NK-92 (cell line): ENCODE results near the gene LIX1L.

Experiments used
- DNase-seq: peaks from one replicate; lab custom pipeline; 2025; ENCODE audit not compliant: unreplicated experiment; lab: John Stamatoyannopoulos, UW

The LIX1L gene

DNA sequence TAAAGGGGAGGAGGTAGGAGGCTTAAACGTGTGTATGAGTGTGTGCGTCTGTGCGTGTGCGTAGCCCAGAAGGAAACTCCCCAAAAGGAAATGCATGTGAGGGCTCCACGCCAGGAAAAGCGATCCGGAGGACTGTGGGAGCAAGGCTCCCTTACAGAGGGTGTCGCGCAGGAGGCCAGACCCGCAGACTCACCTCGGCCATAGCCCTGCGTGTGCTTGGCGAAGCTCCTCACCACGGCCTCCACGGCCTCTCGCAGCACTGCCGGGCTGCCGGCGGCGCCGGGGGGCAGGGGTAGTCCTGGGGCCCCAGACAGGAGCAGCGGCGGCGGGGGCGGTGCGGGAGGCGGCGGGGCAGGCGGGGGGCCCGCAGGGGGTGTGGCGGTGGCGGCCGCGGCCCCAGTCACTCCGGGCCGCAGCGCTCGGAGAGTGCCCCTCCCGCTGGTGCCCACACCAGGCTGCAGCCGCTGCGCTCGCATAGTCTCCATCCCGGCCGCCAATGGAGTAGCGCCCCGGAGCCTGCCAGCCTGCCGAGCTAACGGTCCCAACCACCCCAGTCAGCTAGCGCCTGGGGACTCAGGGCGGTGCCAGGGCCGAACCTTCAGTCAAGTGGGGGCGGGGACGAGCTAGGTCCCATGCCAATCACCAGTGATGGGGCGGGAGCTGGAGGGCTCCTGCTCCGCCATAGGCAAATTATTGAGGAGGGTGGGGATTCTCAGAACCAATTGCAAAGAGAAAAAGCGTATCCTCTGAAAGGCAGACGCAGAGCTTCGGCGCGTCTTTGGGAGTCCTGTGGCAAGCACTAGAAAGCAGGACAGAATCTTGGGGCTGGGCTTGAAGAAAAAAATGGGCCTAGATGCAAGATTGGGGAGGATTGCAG is at the start of gene LIX1L:
Gene LIX1L, minus strand, starts transcription at position 575 of the 877 bp plus-strand sequence. Its CDS starts 90 bp downstream, at position 485.
- peak; percentile 63 for DNase-seq

- no peak for DNase-seq
Observed at GRCh38 chr1:146001709-146002108, 43.9 kb upstream of the LIX1L start.

DNA sequence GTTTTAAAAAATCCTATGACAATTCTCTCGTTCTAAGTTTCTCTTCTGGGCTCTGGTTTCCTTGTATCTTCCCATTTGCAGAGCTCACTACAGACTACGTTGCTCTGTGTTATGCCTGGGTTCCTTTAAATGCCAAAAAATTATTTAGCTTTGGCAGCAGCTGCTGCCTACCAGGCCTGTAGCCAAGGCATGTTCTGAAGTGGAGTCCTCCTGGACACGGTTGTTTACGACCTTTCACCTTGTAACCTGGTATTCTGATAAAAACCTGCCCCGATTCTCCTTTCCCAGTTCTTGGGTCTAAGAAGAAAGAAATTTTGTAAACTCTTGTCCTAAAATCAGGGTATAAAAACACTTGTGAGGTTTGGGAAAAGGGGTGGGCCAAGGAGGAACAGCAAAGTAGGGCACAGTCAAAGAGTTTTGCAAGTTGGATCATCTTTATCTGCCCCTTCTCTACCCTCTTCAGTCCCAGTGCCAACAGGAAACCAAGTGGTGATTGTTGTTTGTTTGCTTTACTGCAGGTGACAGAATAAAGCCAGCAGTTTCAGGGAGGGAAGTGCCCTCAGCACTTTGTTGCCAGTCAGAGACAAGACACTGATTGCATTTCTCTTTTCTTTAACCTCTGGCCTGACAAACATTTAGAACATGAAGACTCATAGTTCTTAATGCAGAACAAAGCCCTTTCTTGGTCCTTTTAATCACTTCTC is 41.7 kb upstream of the LIX1L start:
- DNase-seq, result no peak

GRCh38 chr1:145997718-145998023 is 39.9 kb upstream of the LIX1L start:
- no peak for DNase-seq

DNA sequence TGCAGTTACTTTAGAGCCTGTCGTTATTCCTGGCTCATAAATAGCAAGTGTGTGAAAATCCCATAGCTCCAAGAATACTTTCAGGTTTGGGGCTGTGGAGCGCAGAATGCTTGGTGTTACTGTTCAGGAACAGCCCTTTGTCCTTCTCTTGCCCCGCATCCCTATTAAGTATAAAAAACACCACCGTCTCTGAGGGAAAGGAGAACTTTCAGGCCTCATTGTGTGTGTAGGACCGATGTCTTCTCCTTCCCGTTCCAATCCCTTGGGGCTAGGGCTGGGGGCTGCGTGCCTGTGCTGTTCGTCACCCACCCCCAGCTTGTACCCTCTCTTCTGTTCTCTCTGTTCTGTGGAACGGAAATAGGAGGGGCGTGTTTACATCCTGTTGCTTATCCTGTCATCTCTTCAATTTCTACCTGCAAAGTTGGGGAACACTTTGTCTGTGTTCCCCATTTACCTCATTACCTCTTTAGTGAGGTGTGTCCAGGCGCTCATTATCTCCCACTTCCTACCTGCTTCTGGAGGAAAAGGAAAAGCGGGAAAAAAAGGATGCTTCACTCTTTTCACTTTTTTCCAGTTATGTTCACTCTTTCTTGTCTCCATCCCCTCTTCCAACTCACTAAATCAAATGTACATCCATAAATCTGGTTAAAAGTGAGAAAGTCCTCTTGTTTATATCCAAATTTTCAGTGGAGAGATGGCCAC is 39.4 kb upstream of the LIX1L start:
- no peak for DNase-seq

DNA sequence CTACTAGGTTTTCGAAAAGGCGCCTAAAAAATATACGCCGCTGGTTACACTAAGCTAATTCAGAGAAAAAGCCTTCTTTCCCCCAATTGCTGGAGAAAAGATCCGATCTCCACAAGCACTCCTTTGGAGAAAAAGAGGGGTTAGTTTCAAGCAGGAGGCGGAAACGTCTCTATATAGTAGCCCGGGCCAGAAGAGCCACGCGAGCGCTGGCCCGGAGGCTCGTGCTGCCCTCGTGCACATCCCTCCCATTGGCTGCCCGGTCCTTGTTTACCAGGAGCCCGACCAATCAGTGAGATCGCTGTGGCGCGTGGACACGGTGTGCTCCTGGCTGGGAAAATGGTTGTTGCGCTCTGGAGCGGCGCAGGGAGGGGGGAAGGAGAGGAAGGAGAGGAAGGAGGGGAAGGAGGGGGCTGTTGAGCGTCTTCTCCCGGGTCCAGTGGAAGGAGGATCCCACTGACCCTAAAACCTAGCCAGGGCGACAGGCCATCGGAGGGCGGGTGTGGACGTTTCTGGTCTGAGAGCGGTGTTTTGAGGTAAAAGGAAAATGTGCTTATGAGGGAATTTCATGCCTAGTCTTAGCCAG is 38.7 kb upstream of the LIX1L start, which contains the start of gene TXNIP:
Gene TXNIP, minus strand, starts transcription at position 147 of the 583 bp plus-strand sequence. CDS start 313 bp downstream, outside the sequence.
- peak; percentile 65 for DNase-seq

- DNase-seq, result no peak
Observed at GRCh38 chr1:145995964-145996432, 38.2 kb upstream of the LIX1L start.

GRCh38 chr1:145995148-145995881 is 37.5 kb upstream of the LIX1L start:
- no peak for DNase-seq

DNA sequence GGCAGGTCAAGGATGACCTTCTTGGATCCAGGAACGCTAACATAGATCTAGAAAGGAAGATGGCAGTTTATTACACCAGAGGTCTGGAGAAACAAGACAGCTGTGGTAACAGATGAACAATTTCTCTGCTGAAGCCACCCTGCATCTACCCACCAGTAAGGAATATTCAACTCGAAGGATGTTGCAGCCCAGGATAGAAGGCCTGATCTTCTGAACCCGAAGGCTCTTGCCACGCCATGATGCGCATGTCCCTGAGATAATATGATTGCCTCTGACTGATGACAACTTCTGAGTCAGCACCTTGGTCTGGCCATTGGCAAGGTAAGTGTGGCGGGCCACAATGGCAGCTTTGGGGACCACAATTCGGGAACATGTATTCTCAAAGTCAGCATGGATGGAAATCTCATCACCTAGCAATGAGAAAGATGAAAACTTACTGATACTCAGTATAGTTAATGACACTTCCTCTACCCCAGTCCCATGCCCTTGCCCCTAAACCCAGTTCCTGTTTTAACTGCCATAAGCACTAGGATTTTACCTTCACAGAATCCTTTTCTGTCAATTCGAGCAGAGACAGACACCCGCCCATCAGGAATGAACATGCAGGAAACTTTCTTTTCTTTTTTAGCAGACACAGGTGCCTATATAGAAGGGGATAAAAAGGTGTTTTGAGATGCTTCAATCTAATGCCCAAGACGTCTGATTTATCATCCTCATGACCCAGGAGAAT is 36.7 kb upstream of the LIX1L start:
- DNase-seq, result no peak

DNA sequence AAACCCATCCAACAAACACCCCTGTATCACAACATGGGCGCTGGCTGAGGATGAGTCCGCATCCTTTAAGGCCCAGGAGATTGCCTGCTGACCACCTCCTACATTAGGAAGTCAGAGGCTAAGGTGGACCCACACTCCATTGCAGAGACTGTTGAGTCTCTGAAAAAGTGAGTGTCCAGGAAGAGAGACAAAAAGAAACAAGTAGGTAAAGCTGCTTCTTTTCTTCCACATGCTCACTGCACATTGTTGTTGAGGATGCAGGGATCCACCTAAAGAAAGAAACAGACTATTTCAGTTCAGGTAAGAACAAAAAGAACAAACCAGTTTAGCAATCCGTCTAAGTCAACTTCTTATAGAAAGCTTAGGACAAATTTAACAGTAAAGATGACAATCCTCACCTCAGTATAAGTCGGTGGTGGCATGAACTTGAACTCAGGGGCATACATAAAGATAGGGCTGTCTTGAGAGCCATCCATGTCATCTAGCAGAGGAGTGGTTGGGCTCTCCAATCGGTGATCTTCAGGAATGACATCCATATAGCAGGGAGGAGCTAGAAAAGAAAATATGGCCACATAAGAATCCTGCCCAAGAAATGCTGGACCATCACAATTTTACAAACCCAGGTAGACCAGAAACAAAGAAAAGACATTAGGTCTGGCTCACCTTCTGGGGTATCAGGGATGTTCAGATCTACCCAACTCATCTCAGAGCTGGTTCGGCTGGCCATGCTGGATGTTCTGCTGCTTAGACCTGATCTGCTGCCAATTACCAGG is 36.0 kb upstream of the LIX1L start:
- no peak for DNase-seq

- no peak for DNase-seq
Observed at GRCh38 chr1:145992958-145993617, 35.3 kb upstream of the LIX1L start.

DNA sequence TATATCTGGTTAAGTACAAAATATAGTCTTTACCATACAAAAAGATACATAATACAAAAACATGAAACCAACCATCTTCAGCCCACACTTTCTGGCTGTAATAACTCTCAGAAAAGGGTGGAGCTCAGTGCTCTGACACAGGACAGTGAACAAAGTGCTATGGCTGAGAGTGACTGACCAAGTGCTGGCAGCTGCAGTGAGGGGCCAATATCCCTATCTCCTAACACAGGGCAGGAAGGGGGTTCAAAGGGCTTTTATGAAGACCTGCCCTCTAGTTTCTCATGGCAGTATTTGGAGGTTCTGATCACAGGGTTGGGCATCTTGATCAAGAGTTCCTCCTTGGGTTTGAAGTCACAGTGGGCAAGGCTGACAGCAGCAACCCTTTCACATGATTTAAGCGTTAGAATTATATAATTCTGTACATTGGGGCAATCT is 34.7 kb upstream of the LIX1L start:
- DNase-seq, result no peak

DNA sequence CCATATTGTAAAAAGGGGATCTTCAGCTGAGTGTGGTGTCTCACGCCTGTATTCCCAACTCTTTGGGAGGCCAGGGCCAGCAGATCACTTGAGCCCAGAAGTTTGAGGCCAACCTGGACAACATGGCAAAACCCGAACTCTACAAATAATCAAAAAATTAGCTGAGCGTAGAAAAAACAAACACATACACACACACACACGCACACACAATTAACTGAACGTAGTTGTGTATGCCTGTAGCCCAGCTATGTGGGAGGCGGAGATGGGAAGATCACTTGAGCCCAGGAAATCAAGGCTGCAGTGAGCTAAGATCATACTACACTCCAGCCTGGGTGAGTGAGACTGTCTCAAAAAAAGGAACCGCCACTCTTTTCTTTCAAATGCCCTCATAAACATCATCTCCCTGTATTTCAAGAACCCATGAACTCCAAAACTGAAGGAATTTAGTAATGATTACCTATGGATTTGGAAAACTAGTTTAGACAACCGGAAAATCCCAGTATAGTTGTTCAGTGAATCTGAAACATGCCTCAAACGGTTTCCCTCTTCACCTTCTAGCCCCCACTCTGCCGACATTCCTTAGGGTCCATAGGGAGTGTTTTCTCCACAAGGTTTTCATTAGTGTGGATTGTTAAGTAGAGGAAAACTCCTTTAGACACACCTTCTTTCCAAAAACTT is 34.1 kb upstream of the LIX1L start:
- DNase-seq, result no peak

DNA sequence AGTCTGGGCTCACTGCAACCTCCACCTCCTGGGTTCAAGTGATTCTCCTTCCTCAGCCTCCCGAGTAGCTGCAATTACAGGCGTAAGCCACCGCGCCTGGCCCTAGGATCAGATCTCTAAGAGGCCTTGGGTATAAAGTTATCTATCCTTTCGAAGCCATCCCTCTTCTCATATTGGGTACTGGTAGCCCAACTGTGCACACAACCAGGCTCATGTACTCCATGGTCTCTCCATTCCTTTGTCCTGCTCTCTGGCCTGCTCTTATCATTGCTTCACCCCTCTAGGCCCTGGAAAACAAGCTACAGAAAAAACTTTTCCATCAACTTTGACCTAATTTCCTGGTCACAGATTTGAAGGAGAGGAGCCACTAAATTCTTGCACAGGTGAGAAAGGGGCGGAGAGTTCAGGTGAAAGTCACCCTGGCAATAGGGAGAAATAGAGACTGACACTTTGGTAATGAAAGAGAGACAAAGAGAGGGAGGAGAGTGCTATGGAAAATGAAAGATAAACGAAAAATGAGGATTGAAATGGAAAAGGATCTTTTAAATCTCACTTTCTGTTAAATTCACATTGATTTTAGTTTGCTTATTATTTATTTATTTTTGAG is 32.5 kb upstream of the LIX1L start:
- no peak for DNase-seq

DNA sequence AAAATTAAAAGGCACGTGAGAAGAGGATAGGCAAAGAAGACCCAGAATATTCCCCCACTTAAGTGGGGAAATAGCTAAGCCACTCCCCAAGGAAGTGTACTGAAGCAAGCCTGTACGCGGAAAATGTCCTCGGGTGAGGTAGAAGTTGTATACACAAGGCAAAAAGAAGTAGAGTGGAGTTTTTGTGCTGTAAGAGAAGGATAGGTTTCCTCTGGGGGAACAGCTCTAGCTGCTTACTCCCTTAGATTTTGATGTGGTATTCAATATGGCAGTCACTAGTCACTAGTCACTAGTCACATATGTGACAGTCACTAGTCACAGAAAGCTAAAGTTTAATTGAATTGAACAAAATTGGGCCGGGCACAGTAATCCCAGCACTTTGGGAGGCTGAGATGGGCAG is 31.0 kb upstream of the LIX1L start:
- no peak for DNase-seq

DNA sequence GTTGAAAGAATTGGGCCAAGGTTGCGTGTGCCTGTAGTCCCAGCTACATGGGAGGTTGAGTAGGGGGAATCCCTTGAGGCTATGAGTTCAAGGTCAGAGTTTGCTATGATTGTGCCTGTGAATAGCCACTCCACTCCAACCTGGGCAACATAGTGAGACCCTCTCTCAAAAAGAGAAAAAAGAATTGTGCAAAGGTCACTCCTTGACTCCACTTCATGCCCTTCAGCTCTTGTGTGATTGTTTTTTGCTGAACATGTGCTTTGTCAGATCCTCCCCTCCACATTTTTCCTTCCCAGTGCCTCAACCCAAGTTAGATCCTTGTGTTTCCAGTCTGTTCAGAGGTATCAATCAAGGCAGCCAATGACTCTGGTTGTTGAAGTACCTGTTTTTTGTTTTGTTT is 30.1 kb upstream of the LIX1L start:
- DNase-seq, result no peak

DNA sequence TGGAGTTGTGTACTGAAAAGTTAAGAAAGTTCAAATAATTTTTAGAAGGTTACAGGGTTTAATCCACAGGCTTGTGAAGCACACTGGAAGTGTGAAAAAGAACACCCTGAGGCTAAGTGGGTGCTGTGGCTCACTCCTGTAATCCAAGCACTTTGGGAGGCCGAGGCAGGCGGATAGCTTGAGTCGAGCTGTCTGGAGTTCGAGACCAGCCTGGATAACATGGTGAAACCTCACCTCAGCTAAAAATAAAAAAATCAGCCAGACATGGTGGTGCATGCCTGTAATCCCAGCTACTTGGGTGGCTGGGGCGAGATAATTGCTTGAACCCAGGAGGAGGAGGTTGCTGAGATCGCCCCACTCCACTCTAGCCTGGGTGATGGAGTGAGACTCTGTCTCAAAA is 28.7 kb upstream of the LIX1L start:
- no peak for DNase-seq
